NCI-H2029 treated with DMSO at 0.1 percent for 48 hours (cell line): ENCODE measurements around the gene WDR5.
"Not testable (repeated sequence)": the region's sequence is repeated elsewhere in the genome, so short reads cannot be mapped to it uniquely, and the experiment has no call there.

ENCODE experiments used
- DNase-seq: peaks from one replicate; lab custom pipeline; 2025; lab: John Stamatoyannopoulos, UW

WDR5 gene

GRCh38 chr9:134135343-134136117 lies at the start of gene WDR5:
TSS of gene WDR5 (plus strand) at chr9:134136082. CDS start at chr9:134139878, 3,796 bp downstream.
- peak; percentile 66 for DNase-seq

- DNase-seq, result no peak
These were observed 47.7 kb upstream of the WDR5 start for GRCh38 chr9:134088063-134088725.

GRCh38 chr9:134089972-134090371 lies 45.9 kb upstream of the WDR5 start:
- DNase-seq, result no peak

GRCh38 chr9:134099123-134099761 lies 36.6 kb upstream of the WDR5 start:
- DNase-seq, result peak; percentile 77

- no peak for DNase-seq
These were observed 35.8 kb upstream of the WDR5 start for GRCh38 chr9:134100040-134100439.

- DNase-seq, result not testable (repeated sequence)
These were observed 34.7 kb upstream of the WDR5 start for GRCh38 chr9:134101133-134101532.

- no peak for DNase-seq
These were observed 34.2 kb upstream of the WDR5 start for GRCh38 chr9:134101623-134102149.

- DNase-seq, result no peak
These were observed 32.4 kb upstream of the WDR5 start for GRCh38 chr9:134103391-134103998.

GRCh38 chr9:134111064-134111463 lies 24.8 kb upstream of the WDR5 start:
- no peak for DNase-seq

GRCh38 chr9:134112561-134112960 lies 23.3 kb upstream of the WDR5 start:
- no peak for DNase-seq

- not testable (repeated sequence) for DNase-seq
These were observed 16.9 kb upstream of the WDR5 start for GRCh38 chr9:134118972-134119371.

- no peak for DNase-seq
These were observed 12.1 kb upstream of the WDR5 start for GRCh38 chr9:134123764-134124128.

GRCh38 chr9:134125413-134126095 lies 10.3 kb upstream of the WDR5 start:
- no peak for DNase-seq

- DNase-seq, result no peak
These were observed 9.5 kb upstream of the WDR5 start for GRCh38 chr9:134126373-134126772.

GRCh38 chr9:134127065-134127580 lies 8.8 kb upstream of the WDR5 start:
- DNase-seq, result no peak

- DNase-seq, result no peak
These were observed 8.3 kb upstream of the WDR5 start for GRCh38 chr9:134127616-134128015.

- DNase-seq, result no peak
These were observed 6.9 kb upstream of the WDR5 start for GRCh38 chr9:134128727-134129679.

GRCh38 chr9:134130503-134131375 lies 5.1 kb upstream of the WDR5 start:
- no peak for DNase-seq

- no peak for DNase-seq
These were observed 4.2 kb upstream of the WDR5 start for GRCh38 chr9:134131471-134132207.
